ENCODE data around the gene KRT76. TPM values are rescaled to one million over a fixed set of nuclear protein-coding genes. Genes with fewer than 3 reads are reported as not detected.

Gene KRT76
- total RNA-seq, 1 donor from 2014 or later, result not detected

GRCh38 chr12:52811191-52812072 lies 34.3 kb upstream of the KRT76 start:
- TF ChIP-seq CTCF (IDR thresholded peaks at IDR 0.05; ENCODE audit: insufficient read depth, low read length, poor library complexity, severe bottlenecking), result no peak
- Histone ChIP-seq H3K27me3 (ENCODE audit: control insufficient read depth, insufficient read depth, low read length) (peaks cover 9% of the 10 kb centered on the region), H3K4me3 (ENCODE audit: low read depth, low read length) (no peak overlapping the region), H3K36me3 (ENCODE audit: control insufficient read depth, insufficient read depth, low read length) (no peaks in the 10 kb centered on the region)
- no peak for DNase-seq (ENCODE audit: low read depth)

- peaks cover 9% of the 10 kb centered on the region for H3K27me3 ChIP-seq (ENCODE audit: control insufficient read depth, insufficient read depth, low read length)
- H3K36me3 ChIP-seq (ENCODE audit: control insufficient read depth, insufficient read depth, low read length), result no peaks in the 10 kb centered on the region
- TF ChIP-seq CTCF (IDR thresholded peaks at IDR 0.05; ENCODE audit: insufficient read depth, low read length, poor library complexity, severe bottlenecking), result no peak
- DNase-seq (ENCODE audit: low read depth), result no peak
- no peak overlapping the region for H3K4me3 ChIP-seq (ENCODE audit: low read depth, low read length)
Measured at GRCh38 chr12:52810554-52810953, 33.4 kb upstream of the KRT76 start.

- no peak overlapping the region for H3K4me3 ChIP-seq (ENCODE audit: low read depth, low read length)
- DNase-seq (ENCODE audit: low read depth), result no peak
- TF ChIP-seq CTCF (IDR thresholded peaks at IDR 0.05; ENCODE audit: insufficient read depth, low read length, poor library complexity, severe bottlenecking), result no peak
- H3K27me3 ChIP-seq (ENCODE audit: control insufficient read depth, insufficient read depth, low read length), result peaks cover 9% of the 10 kb centered on the region
- no peaks in the 10 kb centered on the region for H3K36me3 ChIP-seq (ENCODE audit: control insufficient read depth, insufficient read depth, low read length)
Measured at GRCh38 chr12:52809166-52809565, 32.0 kb upstream of the KRT76 start.

GRCh38 chr12:52808573-52809160 lies 31.5 kb upstream of the KRT76 start:
- no peak overlapping the region for H3K4me3 ChIP-seq (ENCODE audit: low read depth, low read length)
- no peaks in the 10 kb centered on the region for H3K36me3 ChIP-seq (ENCODE audit: control insufficient read depth, insufficient read depth, low read length)
- DNase-seq (ENCODE audit: low read depth), result no peak
- peaks cover 9% of the 10 kb centered on the region for H3K27me3 ChIP-seq (ENCODE audit: control insufficient read depth, insufficient read depth, low read length)
- no peak for TF ChIP-seq CTCF (IDR thresholded peaks at IDR 0.05; ENCODE audit: insufficient read depth, low read length, poor library complexity, severe bottlenecking)

GRCh38 chr12:52807544-52808470 lies 30.7 kb upstream of the KRT76 start:
- no peak for DNase-seq (ENCODE audit: low read depth)
- H3K4me3 ChIP-seq (ENCODE audit: low read depth, low read length), result no peak overlapping the region
- H3K27me3 ChIP-seq (ENCODE audit: control insufficient read depth, insufficient read depth, low read length), result peaks cover 7% of the 10 kb centered on the region
- no peak for TF ChIP-seq CTCF (IDR thresholded peaks at IDR 0.05; ENCODE audit: insufficient read depth, low read length, poor library complexity, severe bottlenecking)
- H3K36me3 ChIP-seq (ENCODE audit: control insufficient read depth, insufficient read depth, low read length), result no peaks in the 10 kb centered on the region

Measured in kidney epithelial cell (primary cell).